HFFc6 (cell line): Measurements from ENCODE around the gene CALN1. TPM values are rescaled to one million over a fixed set of nuclear protein-coding genes. Genes with fewer than 3 reads are reported as not detected.

Experiments used
- DNase-seq: peaks from one replicate; pipeline ENCODE4 v3.0.0-alpha.2; 2018
- H3K27ac Mint-ChIP-seq: 2 replicates; pipeline ENCODE4 v1.8.0; 2020; ENCODE audit warnings: mild to moderate bottlenecking, mixed read lengths
- H3K27me3 Mint-ChIP-seq: 2 replicates; pipeline ENCODE4 v1.8.0; 2021; ENCODE audit warnings: mild to moderate bottlenecking, moderate library complexity, mixed read lengths; ENCODE audit not compliant: insufficient read depth
- H3K36me3 Mint-ChIP-seq: 2 replicates; pipeline ENCODE4 v1.8.0; 2021; ENCODE audit warnings: low read depth, mixed read lengths
- H3K4me1 Mint-ChIP-seq: 2 replicates; pipeline ENCODE4 v1.8.0; 2020; ENCODE audit warnings: low read depth, mixed read lengths
- H3K4me3 Mint-ChIP-seq: 2 replicates; pipeline ENCODE4 v1.8.0; 2020; ENCODE audit warnings: mild to moderate bottlenecking, moderate library complexity, mixed read lengths
- H3K9me3 Mint-ChIP-seq: 2 replicates; pipeline ENCODE4 v1.8.0; 2020; ENCODE audit warnings: mild to moderate bottlenecking, mixed read lengths
- total RNA-seq, 6 experiments: library from RNA; stranded (reverse); fragmentation: NEBNext Ultra II Directional; extraction: Animal tissue kit (Norgen Biotek cat#: 25700); gene quantifications; 2 replicates in 1 of 6; 3 replicates in 5 of 6; pipeline ENCODE4 v1.2.3, GENCODE V29; 2021
- TF ChIP-seq, protein P1 (sequence below): fragments of 200-600 bp; sonication (generic); IDR thresholded peaks from 2 replicates; pipeline ENCODE4 v1.5.0; 2021; ENCODE audit warnings: antibody characterized with exemption, mild to moderate bottlenecking

Gene CALN1
- total RNA-seq, 6 experiments from 2014 or later = not detected

DNA sequence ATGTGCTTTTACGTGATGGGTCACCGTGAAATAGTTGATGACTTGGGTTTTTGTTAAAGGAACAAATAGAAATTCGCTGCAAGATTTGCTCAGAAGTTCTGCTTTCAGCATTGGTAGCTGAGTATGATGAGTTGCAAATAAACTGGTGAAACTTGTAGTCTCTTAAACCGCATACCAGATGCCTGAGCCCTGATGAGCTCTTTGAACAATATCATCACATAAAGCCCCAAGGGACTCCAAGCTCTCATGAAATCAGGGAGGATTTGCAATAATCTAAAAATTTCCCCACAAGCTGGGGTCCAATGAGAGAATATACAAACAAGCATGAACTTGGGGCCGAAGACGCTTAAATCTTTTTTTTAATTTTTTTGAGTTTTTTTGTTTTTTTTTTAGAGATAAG, 312.4 kb downstream of the CALN1 start:
- Mint-ChIP-seq H3K4me1 (peaks cover 13% of the 10 kb centered on the region; the same call in 1 of the 2 replicates), H3K9me3 (peaks cover 31% of the 10 kb centered on the region), H3K4me3 (peak overlapping the region; percentile 65; the same call in 1 of the 2 replicates), H3K27me3 (no peaks in the 10 kb centered on the region; the same call in 1 of the 2 replicates), H3K27ac (no peak overlapping the region; the same call in 1 of the 2 replicates), H3K36me3 (no peaks in the 10 kb centered on the region)
- TF ChIP-seq, protein P1, sequence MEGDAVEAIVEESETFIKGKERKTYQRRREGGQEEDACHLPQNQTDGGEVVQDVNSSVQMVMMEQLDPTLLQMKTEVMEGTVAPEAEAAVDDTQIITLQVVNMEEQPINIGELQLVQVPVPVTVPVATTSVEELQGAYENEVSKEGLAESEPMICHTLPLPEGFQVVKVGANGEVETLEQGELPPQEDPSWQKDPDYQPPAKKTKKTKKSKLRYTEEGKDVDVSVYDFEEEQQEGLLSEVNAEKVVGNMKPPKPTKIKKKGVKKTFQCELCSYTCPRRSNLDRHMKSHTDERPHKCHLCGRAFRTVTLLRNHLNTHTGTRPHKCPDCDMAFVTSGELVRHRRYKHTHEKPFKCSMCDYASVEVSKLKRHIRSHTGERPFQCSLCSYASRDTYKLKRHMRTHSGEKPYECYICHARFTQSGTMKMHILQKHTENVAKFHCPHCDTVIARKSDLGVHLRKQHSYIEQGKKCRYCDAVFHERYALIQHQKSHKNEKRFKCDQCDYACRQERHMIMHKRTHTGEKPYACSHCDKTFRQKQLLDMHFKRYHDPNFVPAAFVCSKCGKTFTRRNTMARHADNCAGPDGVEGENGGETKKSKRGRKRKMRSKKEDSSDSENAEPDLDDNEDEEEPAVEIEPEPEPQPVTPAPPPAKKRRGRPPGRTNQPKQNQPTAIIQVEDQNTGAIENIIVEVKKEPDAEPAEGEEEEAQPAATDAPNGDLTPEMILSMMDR = no peak
- DNase-seq = no peak

DNA sequence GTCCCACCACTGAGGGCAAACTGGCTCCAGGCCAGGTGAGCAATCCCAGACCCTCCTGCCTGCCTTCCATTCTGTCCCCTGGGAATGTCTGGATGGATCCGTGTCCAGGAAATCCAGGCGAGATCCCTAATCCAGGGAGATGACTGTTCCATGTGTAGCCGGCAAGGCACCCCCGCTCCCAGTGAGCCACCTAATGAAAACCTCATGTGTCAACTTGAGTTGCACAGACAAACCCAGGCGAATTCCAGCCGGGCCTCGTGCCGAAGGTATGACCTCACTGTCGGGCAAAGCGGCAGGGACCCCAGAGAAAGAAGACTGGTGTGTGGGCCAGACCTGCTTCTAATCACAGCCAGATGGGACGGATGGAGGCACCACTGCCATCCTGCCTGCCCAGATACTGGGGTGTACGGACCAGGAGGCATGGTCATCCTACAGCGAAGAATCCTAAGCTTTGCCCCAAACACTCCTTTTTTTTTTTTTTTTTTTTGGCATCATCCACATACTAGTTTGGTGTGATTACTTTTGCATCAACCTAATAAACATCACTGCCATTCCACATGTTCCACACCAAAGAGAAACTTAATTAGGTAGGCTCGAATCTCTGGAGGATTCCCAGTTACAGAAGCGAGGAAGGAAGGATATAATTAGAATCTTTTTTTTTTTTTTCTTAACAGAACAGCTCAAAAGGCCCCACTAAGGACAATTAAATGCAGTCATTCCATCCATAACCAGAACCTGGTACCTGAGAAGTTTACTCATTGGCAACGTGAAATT, 313.1 kb downstream of the CALN1 start:
- H3K9me3 Mint-ChIP-seq = peaks cover 30% of the 10 kb centered on the region
- H3K27me3 Mint-ChIP-seq = no peaks in the 10 kb centered on the region; the same call in 1 of the 2 replicates
- H3K27ac Mint-ChIP-seq = peak overlapping the region; percentile 48; the same call in 1 of the 2 replicates
- peak overlapping the region; percentile 65; the same call in 1 of the 2 replicates for H3K4me3 Mint-ChIP-seq
- H3K4me1 Mint-ChIP-seq = peaks cover 13% of the 10 kb centered on the region; the same call in 1 of the 2 replicates
- DNase-seq = peak; percentile 7
- TF ChIP-seq, protein P1 = no peak
- H3K36me3 Mint-ChIP-seq = no peaks in the 10 kb centered on the region

GRCh38 chr7:72097226-72097625, 314.9 kb downstream of the CALN1 start:
- DNase-seq = no peak
- Mint-ChIP-seq H3K9me3 (peaks cover 21% of the 10 kb centered on the region; the same call in 1 of the 2 replicates), H3K36me3 (no peaks in the 10 kb centered on the region), H3K4me3 (no peak overlapping the region), H3K4me1 (peaks cover 13% of the 10 kb centered on the region; the same call in 1 of the 2 replicates), H3K27ac (no peak overlapping the region), H3K27me3 (no peaks in the 10 kb centered on the region)
- TF ChIP-seq, protein P1 = no peak

DNA sequence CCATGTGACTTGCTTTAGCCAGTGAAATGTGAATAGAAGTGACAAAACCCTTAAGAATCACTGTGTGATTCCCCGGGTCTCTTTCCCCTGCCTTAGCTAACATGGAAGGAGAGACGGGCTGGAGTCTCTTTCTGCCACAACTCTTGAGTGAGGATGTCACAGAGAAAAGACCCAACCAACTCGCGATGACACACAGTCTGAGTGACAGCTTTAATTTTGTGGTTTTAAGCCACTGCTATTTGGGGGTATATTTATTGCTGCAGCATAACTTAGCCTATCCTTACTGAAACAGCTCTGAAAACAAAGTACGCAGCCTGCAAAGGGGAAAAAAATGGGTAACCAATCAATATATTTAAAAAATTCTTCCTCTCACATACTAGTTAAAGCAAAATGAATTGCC, 319.4 kb downstream of the CALN1 start:
- H3K27ac Mint-ChIP-seq = no peak overlapping the region
- no peaks in the 10 kb centered on the region for H3K36me3 Mint-ChIP-seq
- H3K4me3 Mint-ChIP-seq = no peak overlapping the region
- DNase-seq = no peak
- no peaks in the 10 kb centered on the region for H3K4me1 Mint-ChIP-seq
- TF ChIP-seq, protein P1 = no peak
- no peaks in the 10 kb centered on the region for H3K27me3 Mint-ChIP-seq
- H3K9me3 Mint-ChIP-seq = peaks cover 9% of the 10 kb centered on the region

GRCh38 chr7:72087926-72088325, 324.2 kb downstream of the CALN1 start:
- no peak for DNase-seq
- TF ChIP-seq, protein P1 = no peak
- Mint-ChIP-seq H3K36me3 (no peaks in the 10 kb centered on the region), H3K27me3 (peaks cover 1% of the 10 kb centered on the region; the same call in 1 of the 2 replicates), H3K27ac (no peak overlapping the region), H3K4me3 (no peak overlapping the region), H3K4me1 (no peaks in the 10 kb centered on the region), H3K9me3 (peaks cover 16% of the 10 kb centered on the region)
